ENCODE data around the gene STX10.

DNA sequence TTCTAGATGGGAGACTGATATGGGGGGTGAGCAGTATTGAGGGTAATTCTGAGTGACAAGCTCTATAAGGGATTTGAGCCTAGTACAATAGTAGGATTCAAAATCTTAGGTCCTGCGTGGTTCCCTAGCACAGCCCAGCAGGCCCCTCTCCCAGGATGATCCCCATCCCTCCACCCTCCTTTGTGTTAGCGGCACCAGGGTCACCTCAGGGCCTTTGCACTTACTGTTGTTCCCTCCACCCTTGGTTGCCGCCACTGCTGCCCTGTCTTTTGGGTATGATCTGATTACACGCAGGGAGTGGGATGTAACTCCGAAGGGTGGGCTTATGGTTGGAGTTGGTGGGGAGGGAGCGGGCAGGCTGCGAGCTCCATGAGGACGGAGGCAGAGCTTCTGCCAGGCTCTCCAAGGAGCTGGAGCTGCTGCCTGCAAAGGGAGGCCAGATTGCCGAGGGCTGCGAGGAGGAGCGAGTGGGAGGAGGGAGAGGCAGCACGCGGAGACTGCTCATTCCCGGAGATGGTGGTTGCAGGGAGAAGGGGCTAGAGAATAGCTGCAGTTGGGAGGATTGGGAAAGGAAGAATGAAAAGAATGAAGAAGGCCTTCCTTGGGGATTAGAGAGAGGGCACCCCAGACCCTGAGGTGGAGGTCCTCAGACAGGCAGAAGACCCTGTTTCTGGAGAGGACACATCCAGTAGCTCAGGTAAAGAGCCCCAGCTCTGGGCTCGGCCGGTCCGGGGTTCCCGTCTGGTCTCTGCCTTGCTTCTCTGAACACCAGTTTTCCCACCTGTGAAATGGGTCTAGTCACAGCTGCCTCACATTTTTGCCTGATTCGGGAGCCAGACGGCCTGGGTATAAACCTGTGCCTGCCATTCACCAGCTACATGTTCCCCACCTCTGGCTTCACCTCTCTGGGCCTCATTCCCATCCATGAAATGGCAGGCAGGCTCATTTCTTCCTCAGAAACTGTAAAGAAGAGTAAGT is 26.9 kb downstream of the STX10 start:
- TF ChIP-seq, protein P1, sequence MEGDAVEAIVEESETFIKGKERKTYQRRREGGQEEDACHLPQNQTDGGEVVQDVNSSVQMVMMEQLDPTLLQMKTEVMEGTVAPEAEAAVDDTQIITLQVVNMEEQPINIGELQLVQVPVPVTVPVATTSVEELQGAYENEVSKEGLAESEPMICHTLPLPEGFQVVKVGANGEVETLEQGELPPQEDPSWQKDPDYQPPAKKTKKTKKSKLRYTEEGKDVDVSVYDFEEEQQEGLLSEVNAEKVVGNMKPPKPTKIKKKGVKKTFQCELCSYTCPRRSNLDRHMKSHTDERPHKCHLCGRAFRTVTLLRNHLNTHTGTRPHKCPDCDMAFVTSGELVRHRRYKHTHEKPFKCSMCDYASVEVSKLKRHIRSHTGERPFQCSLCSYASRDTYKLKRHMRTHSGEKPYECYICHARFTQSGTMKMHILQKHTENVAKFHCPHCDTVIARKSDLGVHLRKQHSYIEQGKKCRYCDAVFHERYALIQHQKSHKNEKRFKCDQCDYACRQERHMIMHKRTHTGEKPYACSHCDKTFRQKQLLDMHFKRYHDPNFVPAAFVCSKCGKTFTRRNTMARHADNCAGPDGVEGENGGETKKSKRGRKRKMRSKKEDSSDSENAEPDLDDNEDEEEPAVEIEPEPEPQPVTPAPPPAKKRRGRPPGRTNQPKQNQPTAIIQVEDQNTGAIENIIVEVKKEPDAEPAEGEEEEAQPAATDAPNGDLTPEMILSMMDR (conservative IDR thresholded peaks at IDR 0.05 in 1 of 2, IDR thresholded peaks at IDR 0.05 in 1 of 2; ENCODE audit: low read depth in 1 of 2, low read length in 2 of 2) = no peak
- no peak for TF ChIP-seq EZH2 (IDR thresholded peaks at IDR 0.05; ENCODE audit: low read length, missing control alignments)

Measured in fibroblast of lung (primary cell).